ENCODE measurements around the gene KRTAP13-4. TPM values are rescaled to one million over a fixed set of nuclear protein-coding genes. Genes with fewer than 3 reads are reported as not detected.

Gene KRTAP13-4, protein sequence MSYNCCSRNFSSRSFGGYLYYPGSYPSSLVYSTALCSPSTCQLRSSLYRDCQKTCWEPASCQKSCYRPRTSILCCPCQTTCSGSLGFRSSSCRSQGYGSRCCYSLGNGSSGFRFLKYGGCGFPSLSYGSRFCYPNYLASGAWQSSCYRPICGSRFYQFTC
- total RNA-seq = not detected
- not detected for polyA plus RNA-seq

DNA sequence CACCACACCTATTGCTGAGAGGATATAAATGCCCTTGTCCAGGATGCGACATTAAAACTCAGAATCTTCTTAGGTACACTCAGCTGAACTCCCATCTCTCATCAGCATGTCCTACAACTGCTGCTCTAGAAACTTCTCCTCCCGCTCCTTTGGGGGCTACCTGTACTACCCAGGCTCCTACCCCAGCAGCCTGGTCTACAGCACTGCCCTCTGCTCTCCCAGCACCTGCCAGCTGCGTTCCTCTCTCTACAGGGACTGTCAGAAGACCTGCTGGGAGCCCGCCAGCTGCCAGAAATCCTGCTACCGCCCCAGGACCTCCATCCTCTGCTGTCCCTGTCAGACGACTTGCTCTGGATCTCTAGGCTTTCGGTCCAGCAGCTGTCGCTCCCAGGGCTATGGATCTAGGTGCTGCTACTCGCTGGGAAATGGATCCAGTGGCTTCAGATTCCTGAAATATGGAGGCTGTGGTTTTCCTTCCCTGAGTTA, at the start of gene KRTAP13-4:
Gene KRTAP13-4 (plus strand): TSS at position 51 of the 486 bp plus-strand sequence. CDS start 56 bp downstream, at position 107.
- H3K4me3 Mint-ChIP-seq = no peak within 1 kb of the TSS

DNA sequence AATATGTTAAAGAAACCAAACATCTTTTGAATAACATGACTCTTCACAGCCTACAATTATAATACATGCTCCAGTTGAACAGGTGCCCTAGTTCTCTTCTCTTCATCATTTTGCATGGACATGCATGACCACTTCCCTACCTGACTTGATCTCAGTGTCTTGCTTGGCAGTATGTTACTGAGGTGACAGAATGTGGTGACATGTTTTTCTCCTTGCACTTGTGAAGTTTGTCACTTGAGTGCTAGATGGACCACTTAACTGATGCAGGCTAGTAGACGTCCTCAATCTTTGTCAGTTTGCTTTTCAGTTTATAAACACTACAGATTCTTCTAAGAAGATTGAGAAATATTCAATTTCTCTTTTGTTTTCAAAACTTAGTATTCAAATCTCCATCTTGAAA, 47.8 kb upstream of the KRTAP13-4 start:
- ChIA-PET POLR2A (no interaction called here), CTCF (no interaction called here)
- Mint-ChIP-seq H3K9me3 (peaks cover 2 to 6% (median 4%) of the 10 kb centered on the region in 5 donors), H3K4me3 (no peak overlapping the region), H3K36me3 (no peaks in the 10 kb centered on the region), H3K27me3 (peaks cover 0 to 2% of the 10 kb centered on the region in 2 donors), H3K4me1 (no peaks in the 10 kb centered on the region), H3K27ac (no peak overlapping the region)
- H3K36me3 ChIP-seq (ENCODE audit: insufficient read depth, low read length) = no peaks in the 10 kb centered on the region
- H3K27me3 ChIP-seq (ENCODE audit: insufficient read depth, low read length, poor library complexity, severe bottlenecking) = no peaks in the 10 kb centered on the region
- no peak for DNase-seq
- H3K4me3 ChIP-seq (ENCODE audit: low read length) = no peak overlapping the region
- no peaks in the 10 kb centered on the region for H3K9me3 ChIP-seq (ENCODE audit: low read length)
- no peak overlapping the region for H3K27ac ChIP-seq (ENCODE audit: low read depth, low read length)
- H3K4me1 ChIP-seq (ENCODE audit: insufficient read depth, low read length) = no peaks in the 10 kb centered on the region

More for the DNA sequence above, at the start of gene KRTAP13-4:
- H3K27ac Mint-ChIP-seq = no peak within 1 kb of the TSS
- Histone ChIP-seq H3K36me3 (ENCODE audit: insufficient read depth, low read length) (no peaks in the 10 kb centered on the region), H3K4me3 (ENCODE audit: low read length) (no peak within 1 kb of the TSS), H3K4me1 (ENCODE audit: insufficient read depth, low read length) (no peaks in the 10 kb centered on the region), H3K27me3 (ENCODE audit: insufficient read depth, low read length, poor library complexity, severe bottlenecking) (no peaks in the 10 kb centered on the region), H3K27ac (ENCODE audit: low read depth, low read length) (no peak within 1 kb of the TSS), H3K9me3 (ENCODE audit: low read length) (no peaks in the 10 kb centered on the region)
- DNase-seq = no peak
- H3K9me3 Mint-ChIP-seq = peaks cover 0 to 9% (median 0%) of the 10 kb centered on the region in 5 donors
- no peaks in the 10 kb centered on the region for H3K36me3 Mint-ChIP-seq
- H3K4me1 Mint-ChIP-seq = no peaks in the 10 kb centered on the region
- POLR2A ChIA-PET = no interaction called here
- CTCF ChIA-PET = no interaction called here
- no peaks in the 10 kb centered on the region for H3K27me3 Mint-ChIP-seq

DNA sequence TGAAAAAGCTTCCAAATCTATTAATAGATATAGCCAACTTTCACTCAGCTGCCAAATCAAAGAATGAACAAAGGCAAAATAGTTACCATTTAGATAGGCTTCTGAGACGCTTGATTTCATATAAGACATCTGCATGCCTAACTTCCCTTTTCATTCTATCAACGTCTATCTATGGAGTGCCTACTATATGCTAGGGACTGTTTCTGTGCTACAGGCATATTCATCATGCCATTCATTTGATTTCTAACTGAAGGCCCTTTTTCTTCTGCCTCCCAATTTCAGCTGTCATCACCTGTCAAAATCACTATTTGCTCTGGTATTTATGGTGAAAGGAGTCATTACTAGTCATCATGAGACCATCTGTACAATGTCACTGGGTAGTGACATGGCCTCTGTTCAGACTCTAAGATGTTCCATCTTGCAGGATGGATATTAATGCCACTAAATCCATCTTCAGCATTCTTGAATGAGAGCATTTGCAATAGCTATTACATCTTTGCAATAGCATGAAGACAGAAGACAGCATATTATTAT, 38.5 kb upstream of the KRTAP13-4 start:
- Histone ChIP-seq H3K27me3 (ENCODE audit: insufficient read depth, low read length, poor library complexity, severe bottlenecking) (no peaks in the 10 kb centered on the region), H3K4me3 (ENCODE audit: low read length) (no peak overlapping the region), H3K4me1 (ENCODE audit: insufficient read depth, low read length) (no peaks in the 10 kb centered on the region), H3K27ac (ENCODE audit: low read depth, low read length) (no peak overlapping the region), H3K36me3 (ENCODE audit: insufficient read depth, low read length) (no peaks in the 10 kb centered on the region), H3K9me3 (ENCODE audit: low read length) (no peaks in the 10 kb centered on the region)
- Mint-ChIP-seq H3K36me3 (no peaks in the 10 kb centered on the region), H3K4me1 (no peaks in the 10 kb centered on the region), H3K27ac (no peak overlapping the region), H3K4me3 (no peak overlapping the region), H3K9me3 (peaks cover 0 to 10% (median 4%) of the 10 kb centered on the region in 5 donors), H3K27me3 (no peaks in the 10 kb centered on the region)
- CTCF ChIA-PET = no interaction called here
- POLR2A ChIA-PET = no interaction called here
- DNase-seq = no peak

DNA sequence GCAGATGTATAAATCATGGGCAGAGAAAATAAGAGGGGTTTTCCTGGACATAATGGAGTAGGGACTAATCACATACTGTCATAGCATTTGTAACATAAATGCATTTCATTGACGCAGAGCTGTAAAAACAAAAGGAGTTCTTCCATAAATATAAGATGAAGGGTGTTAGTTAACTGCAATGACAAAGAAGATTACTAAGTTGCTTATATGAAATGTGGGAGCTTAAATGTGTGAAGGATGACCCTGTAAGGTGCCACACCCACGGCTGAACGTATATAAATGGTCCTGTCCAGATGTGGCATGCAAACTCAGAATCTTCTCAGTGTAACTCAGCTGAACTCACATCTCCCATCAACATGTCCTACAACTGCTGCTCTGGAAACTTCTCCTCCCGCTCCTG, 34.3 kb upstream of the KRTAP13-4 start, which contains the start of gene KRTAP13-1:
Gene KRTAP13-1 (plus strand): TSS at position 301 of the 400 bp plus-strand sequence. CDS start 56 bp downstream, at position 357.
- no peaks in the 10 kb centered on the region for H3K4me1 Mint-ChIP-seq
- no peak within 1 kb of the TSS for H3K27ac Mint-ChIP-seq
- peaks cover 0 to 8% (median 3%) of the 10 kb centered on the region in 5 donors for H3K9me3 Mint-ChIP-seq
- H3K4me3 Mint-ChIP-seq = no peak within 1 kb of the TSS
- Histone ChIP-seq H3K27me3 (ENCODE audit: insufficient read depth, low read length, poor library complexity, severe bottlenecking) (no peaks in the 10 kb centered on the region), H3K36me3 (ENCODE audit: insufficient read depth, low read length) (no peaks in the 10 kb centered on the region), H3K9me3 (ENCODE audit: low read length) (no peaks in the 10 kb centered on the region), H3K27ac (ENCODE audit: low read depth, low read length) (no peak within 1 kb of the TSS), H3K4me3 (ENCODE audit: low read length) (no peak within 1 kb of the TSS), H3K4me1 (ENCODE audit: insufficient read depth, low read length) (no peaks in the 10 kb centered on the region)
- DNase-seq = no peak
- ChIA-PET POLR2A (no interaction called here), CTCF (no interaction called here)
- no peaks in the 10 kb centered on the region for H3K27me3 Mint-ChIP-seq
- H3K36me3 Mint-ChIP-seq = no peaks in the 10 kb centered on the region

DNA sequence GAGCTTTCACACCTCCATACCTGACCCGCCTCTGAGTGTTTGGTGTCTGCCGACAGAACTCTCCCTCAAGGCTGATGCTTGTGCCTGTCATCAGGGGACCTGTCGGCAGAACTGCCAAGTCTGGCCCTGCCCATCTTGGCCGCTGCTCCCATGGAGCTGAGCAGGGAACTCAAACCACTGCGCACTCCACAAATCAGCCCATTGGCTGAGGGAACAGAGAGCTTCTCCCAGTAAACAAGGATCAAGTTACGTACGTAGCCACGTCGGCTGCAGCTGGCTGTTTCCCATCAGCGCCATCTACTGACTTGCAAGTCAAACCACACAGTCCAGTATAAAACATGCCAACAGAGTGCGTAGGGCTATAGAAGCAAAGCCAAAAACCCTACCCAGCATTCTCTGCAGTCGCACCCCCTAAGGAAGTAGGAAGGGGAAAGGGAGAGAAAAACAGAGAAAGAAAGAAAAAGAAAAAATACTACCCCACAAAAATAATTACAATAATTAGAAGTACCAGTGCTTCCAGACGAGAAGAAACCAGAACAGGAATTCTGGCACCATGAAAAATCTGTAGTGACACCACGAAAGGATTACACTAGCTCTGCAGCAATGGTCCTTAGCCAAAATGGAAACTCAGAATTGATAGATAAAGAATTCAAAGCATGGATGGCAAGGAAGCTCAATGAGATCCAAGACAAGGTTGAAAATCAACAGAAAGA, 21.1 kb upstream of the KRTAP13-4 start:
- Mint-ChIP-seq H3K27ac (no peak overlapping the region), H3K9me3 (peaks cover 2 to 21% (median 11%) of the 10 kb centered on the region in 5 donors), H3K4me3 (no peak overlapping the region), H3K36me3 (no peaks in the 10 kb centered on the region), H3K4me1 (no peaks in the 10 kb centered on the region), H3K27me3 (peaks cover 0 to 2% of the 10 kb centered on the region in 2 donors)
- DNase-seq = no peak
- no peaks in the 10 kb centered on the region for H3K4me1 ChIP-seq (ENCODE audit: insufficient read depth, low read length)
- no peaks in the 10 kb centered on the region for H3K27me3 ChIP-seq (ENCODE audit: insufficient read depth, low read length, poor library complexity, severe bottlenecking)
- no peaks in the 10 kb centered on the region for H3K36me3 ChIP-seq (ENCODE audit: insufficient read depth, low read length)
- H3K27ac ChIP-seq (ENCODE audit: low read depth, low read length) = no peak overlapping the region
- no peak overlapping the region for H3K4me3 ChIP-seq (ENCODE audit: low read length)
- POLR2A ChIA-PET = no interaction called here
- H3K9me3 ChIP-seq (ENCODE audit: low read length) = no peaks in the 10 kb centered on the region
- CTCF ChIA-PET = no interaction called here

DNA sequence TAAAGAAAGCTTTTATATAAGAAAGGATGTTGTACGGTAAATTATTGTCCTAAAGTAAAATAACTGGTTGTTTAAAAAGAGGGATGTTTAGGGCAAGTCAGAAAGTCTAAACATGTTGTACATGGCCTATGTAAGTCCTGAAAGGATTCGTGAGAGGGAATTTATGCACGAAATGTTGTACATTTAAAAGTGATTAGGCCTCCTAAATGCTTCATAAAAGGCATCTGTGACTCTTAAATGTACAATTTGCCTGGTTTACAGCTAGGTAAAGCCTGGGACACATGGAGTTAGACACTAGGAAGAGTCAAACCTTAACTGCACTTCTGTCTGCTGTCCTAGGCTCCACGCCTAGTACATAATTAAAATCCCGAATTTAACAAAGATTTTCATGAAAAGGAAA, 14.0 kb upstream of the KRTAP13-4 start:
- H3K4me3 Mint-ChIP-seq = no peak overlapping the region
- H3K27ac Mint-ChIP-seq = no peak overlapping the region
- Histone ChIP-seq H3K27me3 (ENCODE audit: insufficient read depth, low read length, poor library complexity, severe bottlenecking) (no peaks in the 10 kb centered on the region), H3K9me3 (ENCODE audit: low read length) (no peaks in the 10 kb centered on the region), H3K27ac (ENCODE audit: low read depth, low read length) (no peak overlapping the region), H3K36me3 (ENCODE audit: insufficient read depth, low read length) (no peaks in the 10 kb centered on the region), H3K4me3 (ENCODE audit: low read length) (no peak overlapping the region), H3K4me1 (ENCODE audit: insufficient read depth, low read length) (no peaks in the 10 kb centered on the region)
- no peaks in the 10 kb centered on the region for H3K27me3 Mint-ChIP-seq
- POLR2A ChIA-PET = no interaction called here
- no peaks in the 10 kb centered on the region for H3K4me1 Mint-ChIP-seq
- CTCF ChIA-PET = no interaction called here
- DNase-seq = no peak
- peaks cover 0 to 5% (median 0%) of the 10 kb centered on the region in 5 donors for H3K9me3 Mint-ChIP-seq
- H3K36me3 Mint-ChIP-seq = no peaks in the 10 kb centered on the region

DNA sequence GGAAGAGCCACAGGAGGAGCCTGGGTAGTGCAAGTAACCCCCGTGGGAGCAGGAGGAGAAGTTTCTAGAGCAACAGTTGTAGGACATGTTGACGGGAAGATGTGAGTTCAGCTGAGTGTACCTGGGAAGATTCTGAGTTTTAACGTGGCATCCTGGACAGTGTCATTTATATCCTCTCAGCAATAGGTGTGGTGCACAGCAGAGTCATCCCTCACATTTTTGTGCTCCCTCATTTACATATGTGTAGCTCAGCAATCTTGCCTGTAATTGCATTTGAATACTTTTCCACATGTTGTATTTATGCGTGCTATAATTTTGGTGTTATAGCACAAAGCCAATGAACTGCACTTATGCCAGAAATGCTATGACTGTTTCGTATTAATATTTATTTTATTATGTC, 4.2 kb upstream of the KRTAP13-4 start, which contains the start of gene KRTAP13-3:
Gene KRTAP13-3 (minus strand): TSS at position 101 of the 400 bp plus-strand sequence. CDS start 14 bp downstream, at position 87.
- no peak for DNase-seq
- Histone ChIP-seq H3K27ac (ENCODE audit: low read depth, low read length) (no peak within 1 kb of the TSS), H3K36me3 (ENCODE audit: insufficient read depth, low read length) (no peaks in the 10 kb centered on the region), H3K4me3 (ENCODE audit: low read length) (no peak within 1 kb of the TSS), H3K27me3 (ENCODE audit: insufficient read depth, low read length, poor library complexity, severe bottlenecking) (no peaks in the 10 kb centered on the region), H3K9me3 (ENCODE audit: low read length) (no peaks in the 10 kb centered on the region), H3K4me1 (ENCODE audit: insufficient read depth, low read length) (no peaks in the 10 kb centered on the region)
- peaks cover 0 to 24% (median 0%) of the 10 kb centered on the region in 5 donors for H3K9me3 Mint-ChIP-seq
- H3K4me1 Mint-ChIP-seq = no peaks in the 10 kb centered on the region
- CTCF ChIA-PET = no interaction called here
- no peaks in the 10 kb centered on the region for H3K36me3 Mint-ChIP-seq
- POLR2A ChIA-PET = no interaction called here
- H3K4me3 Mint-ChIP-seq = no peak within 1 kb of the TSS
- no peak within 1 kb of the TSS for H3K27ac Mint-ChIP-seq
- H3K27me3 Mint-ChIP-seq = no peaks in the 10 kb centered on the region

DNA sequence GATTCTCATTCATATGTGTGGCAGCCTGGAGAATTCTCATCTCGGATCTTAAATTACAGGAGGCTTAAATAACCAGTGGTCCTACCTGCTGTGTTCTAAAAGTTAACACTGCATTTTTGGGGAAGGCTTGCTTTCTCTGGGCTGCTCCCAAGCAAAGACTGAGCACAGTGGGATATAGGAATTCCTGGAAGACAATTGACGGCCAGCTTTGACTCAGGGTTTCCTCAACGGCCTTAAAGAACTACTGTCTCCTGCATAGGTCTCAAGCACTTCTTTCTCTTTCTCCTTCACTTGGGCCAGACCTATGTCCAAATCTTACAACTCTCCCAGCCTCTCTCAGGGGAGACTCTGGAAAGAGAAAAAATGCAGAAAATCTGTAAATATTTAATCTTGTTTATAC, 3.3 kb upstream of the KRTAP13-4 start:
- Mint-ChIP-seq H3K27ac (no peak overlapping the region), H3K4me1 (no peaks in the 10 kb centered on the region), H3K36me3 (no peaks in the 10 kb centered on the region), H3K4me3 (no peak overlapping the region), H3K9me3 (peaks cover 0 to 20% (median 0%) of the 10 kb centered on the region in 5 donors), H3K27me3 (no peaks in the 10 kb centered on the region)
- no peak for DNase-seq
- Histone ChIP-seq H3K4me3 (ENCODE audit: low read length) (no peak overlapping the region), H3K9me3 (ENCODE audit: low read length) (no peaks in the 10 kb centered on the region), H3K4me1 (ENCODE audit: insufficient read depth, low read length) (no peaks in the 10 kb centered on the region), H3K27me3 (ENCODE audit: insufficient read depth, low read length, poor library complexity, severe bottlenecking) (no peaks in the 10 kb centered on the region), H3K36me3 (ENCODE audit: insufficient read depth, low read length) (no peaks in the 10 kb centered on the region), H3K27ac (ENCODE audit: low read depth, low read length) (no peak overlapping the region)
- ChIA-PET POLR2A (no interaction called here), CTCF (no interaction called here)
